ENCODE results near the gene ARL14EP.

DNA sequence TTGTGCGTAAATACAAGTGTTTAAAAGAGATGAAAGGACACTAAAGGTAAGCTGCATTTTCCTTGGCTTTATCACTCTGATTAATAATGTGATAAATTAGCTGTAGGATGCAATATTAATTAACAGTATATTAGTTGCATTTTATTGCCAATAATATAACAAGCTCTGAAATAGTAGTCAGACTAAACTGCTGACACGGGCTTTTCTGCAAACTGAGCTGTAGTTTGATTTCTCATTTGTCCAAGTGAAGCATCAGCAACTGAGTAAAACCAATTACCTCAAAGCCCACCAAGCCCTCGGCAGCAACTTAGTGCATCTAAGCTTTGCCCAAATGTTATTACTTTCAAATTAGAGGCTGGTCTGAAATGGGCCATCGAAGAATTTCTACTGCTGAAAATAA is 33.5 kb downstream of the ARL14EP start:
- TF ChIP-seq CTCF (IDR thresholded peaks at IDR 0.05; ENCODE audit: insufficient read depth, low read depth, low read length) = no peak
- no peak for TF ChIP-seq EZH2 (IDR thresholded peaks at IDR 0.05; ENCODE audit: insufficient read depth, low read length)
